Astrocyte (in vitro differentiated cells and primary cell): ENCODE results near the gene GPX4. TPM values are rescaled to one million over a fixed set of nuclear protein-coding genes. Genes with fewer than 3 reads are reported as not detected.

ENCODE experiments used
- DNase-seq: peaks from one replicate; pipeline ENCODE4 v3.0.0-alpha.2; 2010; ENCODE audit warnings: low read depth
- FAIRE-seq: peaks from 2 replicates; lab custom pipeline; 2011; peaks lifted over from hg19 to GRCh38; lab: Jason Lieb, UNC
- H2AFZ ChIP-seq: 2 replicates; pipeline ENCODE4 v1.6.0; 2012; ENCODE audit warnings: low read depth, low read length, inconsistent platforms
- H3K27ac ChIP-seq: 2 replicates; pipeline ENCODE4 v1.5.1; 2011; ENCODE audit warnings: low read depth, low read length, inconsistent platforms
- H3K27me3 ChIP-seq: 2 replicates; pipeline ENCODE4 v1.6.0; 2011; ENCODE audit warnings: low read length, inconsistent platforms; ENCODE audit not compliant: insufficient read depth
- H3K36me3 ChIP-seq: 2 replicates; pipeline ENCODE4 v1.5.1; 2011; ENCODE audit warnings: low read length, inconsistent platforms; ENCODE audit not compliant: insufficient read depth
- H3K4me1 ChIP-seq: 2 replicates; pipeline ENCODE4 v1.5.1; 2011; ENCODE audit warnings: low read length, inconsistent platforms; ENCODE audit not compliant: insufficient read depth
- H3K4me2 ChIP-seq: 2 replicates; pipeline ENCODE4 v1.6.0; 2012; ENCODE audit warnings: low read length, inconsistent platforms
- H3K4me3 ChIP-seq: 2 replicates; pipeline ENCODE4 v1.5.1; 2011; ENCODE audit warnings: low read depth, mild to moderate bottlenecking, low read length, inconsistent platforms; ENCODE audit not compliant: insufficient read depth
- H3K79me2 ChIP-seq: 2 replicates; pipeline ENCODE4 v1.6.0; 2012; ENCODE audit warnings: mild to moderate bottlenecking, low read length, inconsistent platforms; ENCODE audit not compliant: insufficient read depth
- H3K9ac ChIP-seq: 2 replicates; pipeline ENCODE4 v1.6.0; 2012; ENCODE audit warnings: mild to moderate bottlenecking, low read length, inconsistent platforms
- H3K9me3 ChIP-seq: 2 replicates; pipeline ENCODE4 v1.5.1; 2012; ENCODE audit warnings: low read depth, mild to moderate bottlenecking, low read length, inconsistent platforms; ENCODE audit not compliant: insufficient read depth
- H4K20me1 ChIP-seq: 2 replicates; pipeline ENCODE4 v1.6.0; 2012; ENCODE audit warnings: low read length, inconsistent platforms; ENCODE audit not compliant: insufficient read depth
- H3K27ac Mint-ChIP-seq: one replicate; pipeline ENCODE4 v1.8.0; 2021; ENCODE audit warnings: mild to moderate bottlenecking, mixed read lengths; ENCODE audit not compliant: unreplicated experiment
- H3K27me3 Mint-ChIP-seq: one replicate; pipeline ENCODE4 v1.8.0; 2021; ENCODE audit warnings: low read depth, mixed read lengths; ENCODE audit not compliant: unreplicated experiment
- H3K36me3 Mint-ChIP-seq: one replicate; pipeline ENCODE4 v1.8.0; 2021; ENCODE audit warnings: low read depth, mixed read lengths; ENCODE audit not compliant: unreplicated experiment
- H3K4me1 Mint-ChIP-seq: one replicate; pipeline ENCODE4 v1.8.0; 2021; ENCODE audit warnings: low read depth, mixed read lengths; ENCODE audit not compliant: unreplicated experiment
- H3K4me3 Mint-ChIP-seq: one replicate; pipeline ENCODE4 v1.8.0; 2021; ENCODE audit warnings: mild to moderate bottlenecking, moderate library complexity, mixed read lengths; ENCODE audit not compliant: unreplicated experiment
- H3K9me3 Mint-ChIP-seq: one replicate; pipeline ENCODE4 v1.8.0; 2021; ENCODE audit warnings: mild to moderate bottlenecking, mixed read lengths; ENCODE audit not compliant: unreplicated experiment
- EZH2 ChIP-seq: IDR thresholded peaks from 2 replicates; pipeline ENCODE4 v1.6.1; 2012; ENCODE audit warnings: mild to moderate bottlenecking, low read length, inconsistent platforms; ENCODE audit not compliant: insufficient read depth
- total RNA-seq: library from RNA; stranded (reverse); gene quantifications from 2 replicates; pipeline ENCODE4 v1.2.1, GENCODE V29; 2021
- TF ChIP-seq, protein P1 (sequence below): IDR thresholded peaks from 2 replicates; pipeline ENCODE4 v1.5.1; 2011; ENCODE audit warnings: low read depth, mild to moderate bottlenecking, inconsistent platforms, low read length, moderate library complexity; ENCODE audit not compliant: insufficient read depth

Gene GPX4
- total RNA-seq, 1 donor from 2014 or later, result 325 TPM

DNA sequence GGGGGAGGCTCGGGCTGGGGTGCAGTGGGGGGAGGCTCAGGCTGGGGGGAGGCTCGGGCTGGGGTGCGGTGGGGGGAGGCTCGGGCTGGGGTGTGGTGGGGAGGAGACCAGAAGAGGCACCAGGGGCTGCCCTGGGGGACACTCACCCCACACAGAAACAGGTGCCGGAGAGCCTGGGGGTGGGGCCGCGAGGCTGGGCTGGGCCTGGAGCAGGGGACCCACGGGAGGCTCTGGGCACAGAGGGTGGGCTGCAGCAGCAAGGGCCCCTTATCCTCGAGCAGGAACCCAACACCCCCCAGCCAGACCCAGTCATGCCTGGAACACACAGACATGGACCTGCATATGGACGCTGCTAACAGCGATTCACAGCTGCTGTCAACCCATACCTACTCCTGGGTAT is 34.3 kb downstream of the GPX4 start:
- H3K27ac Mint-ChIP-seq, result no peak overlapping the region
- no peaks in the 10 kb centered on the region for H3K9me3 Mint-ChIP-seq
- Histone ChIP-seq H3K9ac (no peak overlapping the region), H3K4me1 (no peaks in the 10 kb centered on the region), H3K36me3 (peaks cover 3% of the 10 kb centered on the region), H2AFZ (no peak overlapping the region), H3K4me3 (no peak overlapping the region), H3K27ac (no peak overlapping the region), H3K79me2 (peaks cover 14% of the 10 kb centered on the region), H3K9me3 (no peaks in the 10 kb centered on the region), H3K27me3 (no peaks in the 10 kb centered on the region), H4K20me1 (peaks cover 35% of the 10 kb centered on the region), H3K4me2 (no peak overlapping the region)
- H3K27me3 Mint-ChIP-seq, result no peaks in the 10 kb centered on the region
- FAIRE-seq, result no peak
- H3K4me1 Mint-ChIP-seq, result peaks cover 8% of the 10 kb centered on the region
- H3K4me3 Mint-ChIP-seq, result no peak overlapping the region
- TF ChIP-seq, protein P1, sequence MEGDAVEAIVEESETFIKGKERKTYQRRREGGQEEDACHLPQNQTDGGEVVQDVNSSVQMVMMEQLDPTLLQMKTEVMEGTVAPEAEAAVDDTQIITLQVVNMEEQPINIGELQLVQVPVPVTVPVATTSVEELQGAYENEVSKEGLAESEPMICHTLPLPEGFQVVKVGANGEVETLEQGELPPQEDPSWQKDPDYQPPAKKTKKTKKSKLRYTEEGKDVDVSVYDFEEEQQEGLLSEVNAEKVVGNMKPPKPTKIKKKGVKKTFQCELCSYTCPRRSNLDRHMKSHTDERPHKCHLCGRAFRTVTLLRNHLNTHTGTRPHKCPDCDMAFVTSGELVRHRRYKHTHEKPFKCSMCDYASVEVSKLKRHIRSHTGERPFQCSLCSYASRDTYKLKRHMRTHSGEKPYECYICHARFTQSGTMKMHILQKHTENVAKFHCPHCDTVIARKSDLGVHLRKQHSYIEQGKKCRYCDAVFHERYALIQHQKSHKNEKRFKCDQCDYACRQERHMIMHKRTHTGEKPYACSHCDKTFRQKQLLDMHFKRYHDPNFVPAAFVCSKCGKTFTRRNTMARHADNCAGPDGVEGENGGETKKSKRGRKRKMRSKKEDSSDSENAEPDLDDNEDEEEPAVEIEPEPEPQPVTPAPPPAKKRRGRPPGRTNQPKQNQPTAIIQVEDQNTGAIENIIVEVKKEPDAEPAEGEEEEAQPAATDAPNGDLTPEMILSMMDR, result no peak
- no peak for TF ChIP-seq EZH2
- peaks cover 23% of the 10 kb centered on the region for H3K36me3 Mint-ChIP-seq
- no peak for DNase-seq

DNA sequence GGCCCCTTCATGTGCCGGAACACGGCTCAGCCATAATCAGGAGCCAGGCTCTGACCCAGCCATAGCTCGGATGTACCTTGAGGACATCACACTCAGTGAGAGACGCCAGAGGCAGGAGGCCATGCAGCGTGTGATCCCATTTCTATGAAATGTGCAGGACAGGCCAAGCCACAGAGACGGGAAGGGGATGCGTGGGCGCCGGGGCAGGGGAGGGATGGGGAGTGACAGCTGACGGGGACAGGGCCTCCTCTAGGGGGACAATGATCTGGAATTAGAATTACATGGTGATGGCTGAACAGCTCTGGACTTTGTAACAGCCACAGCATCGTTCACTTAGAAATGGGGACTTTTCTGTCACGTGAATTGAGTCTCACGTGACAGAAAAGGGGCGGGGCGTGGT is 35.3 kb downstream of the GPX4 start:
- no peak for FAIRE-seq
- Histone ChIP-seq H3K4me1 (no peaks in the 10 kb centered on the region), H3K9me3 (no peaks in the 10 kb centered on the region), H3K9ac (no peak overlapping the region), H3K27ac (no peak overlapping the region), H3K4me3 (no peak overlapping the region), H3K4me2 (no peak overlapping the region), H3K79me2 (peaks cover 4% of the 10 kb centered on the region), H3K36me3 (peaks cover 3% of the 10 kb centered on the region), H4K20me1 (peaks cover 29% of the 10 kb centered on the region), H2AFZ (no peak overlapping the region), H3K27me3 (no peaks in the 10 kb centered on the region)
- Mint-ChIP-seq H3K27me3 (no peaks in the 10 kb centered on the region), H3K4me3 (no peak overlapping the region), H3K27ac (no peak overlapping the region), H3K4me1 (peaks cover 5% of the 10 kb centered on the region), H3K36me3 (peaks cover 28% of the 10 kb centered on the region), H3K9me3 (no peaks in the 10 kb centered on the region)
- no peak for TF ChIP-seq EZH2
- DNase-seq, result no peak

DNA sequence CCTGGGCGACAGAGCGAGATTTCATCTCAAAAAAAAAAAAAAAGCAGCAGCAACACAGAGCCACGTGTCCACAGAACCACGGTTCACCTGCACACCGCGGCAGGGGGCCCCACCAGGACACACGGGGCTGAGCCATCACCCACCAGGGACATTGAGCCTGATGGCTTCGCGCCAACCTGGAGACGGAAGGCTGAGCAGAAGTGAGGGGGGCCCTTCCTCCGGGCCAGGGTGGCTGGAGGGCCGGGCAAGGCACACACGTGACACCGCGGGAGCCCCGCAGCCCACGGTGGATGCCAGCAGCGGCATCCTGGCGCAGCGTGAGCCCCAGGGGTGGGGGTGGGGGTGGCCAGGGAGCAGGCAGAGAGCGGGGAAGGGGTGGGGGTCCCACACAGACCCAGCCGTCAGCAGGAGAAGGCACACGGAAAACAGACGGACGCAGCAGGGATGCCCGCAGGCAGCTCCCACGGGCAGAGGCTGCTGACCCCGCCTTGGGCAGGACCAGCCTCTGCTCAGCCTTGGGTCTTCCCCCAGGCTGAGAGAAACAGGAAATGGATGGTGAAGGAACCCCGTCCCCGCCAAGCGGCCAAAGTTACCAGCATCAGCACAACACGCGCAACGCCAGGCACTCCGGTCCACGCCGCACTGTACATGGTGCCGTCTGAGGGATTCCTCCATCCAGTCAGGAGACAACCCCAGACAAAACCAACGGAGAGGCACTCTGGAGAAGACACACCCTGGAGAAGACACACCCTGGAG is 36.7 kb downstream of the GPX4 start:
- H3K4me3 ChIP-seq, result no peak overlapping the region
- H3K4me2 ChIP-seq, result no peak overlapping the region
- H3K27me3 Mint-ChIP-seq, result no peaks in the 10 kb centered on the region
- no peaks in the 10 kb centered on the region for H3K27me3 ChIP-seq
- peaks cover 35% of the 10 kb centered on the region for H4K20me1 ChIP-seq
- no peak for FAIRE-seq
- H3K4me1 ChIP-seq, result no peaks in the 10 kb centered on the region
- no peaks in the 10 kb centered on the region for H3K79me2 ChIP-seq
- no peak for DNase-seq
- H3K27ac ChIP-seq, result no peak overlapping the region
- H3K9me3 ChIP-seq, result no peaks in the 10 kb centered on the region
- no peak overlapping the region for H2AFZ ChIP-seq
- H3K9ac ChIP-seq, result no peak overlapping the region
- H3K4me3 Mint-ChIP-seq, result no peak overlapping the region
- peaks cover 2% of the 10 kb centered on the region for H3K4me1 Mint-ChIP-seq
- no peaks in the 10 kb centered on the region for H3K9me3 Mint-ChIP-seq
- peaks cover 3% of the 10 kb centered on the region for H3K36me3 ChIP-seq
- TF ChIP-seq EZH2, result no peak
- TF ChIP-seq, protein P1, result no peak
- H3K27ac Mint-ChIP-seq, result no peak overlapping the region
- peaks cover 29% of the 10 kb centered on the region for H3K36me3 Mint-ChIP-seq
